GM18505 (cell line): Measurements from ENCODE around the gene ETV5.

Source experiments
- ATAC-seq: cut with Tn5 transposase; IDR thresholded peaks from one replicate; pipeline ENCODE4 v1.9.1; 2021; ENCODE audit not compliant: unreplicated experiment
- POLR2A ChIP-seq: IDR thresholded peaks from 4 replicates; pipeline ENCODE4 v1.6.1; 2011; ENCODE audit warnings: borderline replicate concordance; ENCODE audit not compliant: insufficient read depth, insufficient read length; ENCODE audit errors: extremely low read depth

Gene ETV5

GRCh38 chr3:186097663-186098451 lies 11.0 kb downstream of the ETV5 start:
- ATAC-seq: no peak

GRCh38 chr3:186097317-186097662 lies 11.6 kb downstream of the ETV5 start:
- TF ChIP-seq POLR2A: no peak
- ATAC-seq: no peak

More at GRCh38 chr3:186097663-186098451, 11.0 kb downstream of the ETV5 start:
- TF ChIP-seq POLR2A: no peak

- ATAC-seq: no peak
- no peak for TF ChIP-seq POLR2A
Measured at GRCh38 chr3:186096290-186096689, 12.6 kb downstream of the ETV5 start.

- TF ChIP-seq POLR2A: no peak
- no peak for ATAC-seq
Measured at GRCh38 chr3:186095561-186096081, 13.3 kb downstream of the ETV5 start.

GRCh38 chr3:186094696-186095425 lies 14.0 kb downstream of the ETV5 start:
- TF ChIP-seq POLR2A: no peak
- ATAC-seq: no peak

GRCh38 chr3:186094271-186094670 lies 14.6 kb downstream of the ETV5 start:
- ATAC-seq: no peak

GRCh38 chr3:186093271-186093900 lies 15.5 kb downstream of the ETV5 start:
- TF ChIP-seq POLR2A: no peak
- no peak for ATAC-seq

More at GRCh38 chr3:186094271-186094670, 14.6 kb downstream of the ETV5 start:
- TF ChIP-seq POLR2A: no peak

- no peak for TF ChIP-seq POLR2A
- ATAC-seq: no peak
Measured at GRCh38 chr3:186092360-186093070, 16.4 kb downstream of the ETV5 start.

GRCh38 chr3:186090901-186091300 lies 18.0 kb downstream of the ETV5 start:
- no peak for ATAC-seq
- no peak for TF ChIP-seq POLR2A

- no peak for ATAC-seq
- TF ChIP-seq POLR2A: no peak
Measured at GRCh38 chr3:186088335-186088734, 20.6 kb downstream of the ETV5 start.

- TF ChIP-seq POLR2A: no peak
- ATAC-seq: no peak
Measured at GRCh38 chr3:186084264-186084663, 24.6 kb downstream of the ETV5 start.

GRCh38 chr3:186083746-186084145 lies 25.1 kb downstream of the ETV5 start:
- no peak for TF ChIP-seq POLR2A
- ATAC-seq: no peak

- ATAC-seq: no peak
- TF ChIP-seq POLR2A: no peak
Measured at GRCh38 chr3:186082150-186082549, 26.7 kb downstream of the ETV5 start.
